Measurements from ENCODE around the gene ZNF780B.

ZNF780B gene

DNA sequence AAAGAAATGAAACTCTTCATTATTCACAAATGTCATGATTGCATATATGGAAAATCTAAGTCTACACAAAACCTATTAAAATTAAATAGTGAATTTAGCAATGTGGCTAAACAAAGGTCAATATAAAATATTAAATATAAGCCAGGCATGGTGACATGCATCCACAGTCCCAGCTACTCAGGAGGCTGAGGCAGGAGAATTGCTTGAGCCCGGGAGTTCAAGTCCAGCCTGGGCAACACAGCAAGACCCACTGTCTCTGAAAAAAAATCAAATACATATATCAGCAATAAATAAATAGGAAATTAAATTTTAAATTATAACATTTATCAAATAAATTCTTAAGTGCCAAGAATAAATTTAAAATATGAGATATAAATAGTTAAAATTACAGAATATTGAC is 73.1 kb downstream of the ZNF780B start:
- DNase-seq (ENCODE audit: low read depth in 2 of 2), result no peak

Measured in stimulated activated CD8-positive, alpha-beta memory T cell treated with anti-CD3 and anti-CD28 coated beads, Interleukin-7, amount 100 ng/mL, for 1 hour (primary cell).